Measurements from ENCODE around the gene BNIP5.

Gene BNIP5

GRCh38 chr6:36337814-36338213 is 1.1 kb upstream of the BNIP5 start:
- TF ChIP-seq CTCF (IDR thresholded peaks at IDR 0.05; ENCODE audit: extremely low read depth, insufficient read depth, missing control alignments): no peak
- in situ Hi-C loops (cut with MboI; ENCODE audit: low pct_unique_long_range_greater_than_20kb, low sequenced_read_pairs, unreplicated experiment): no loop called here
- DNase-seq (ENCODE audit: low spot score): no peak

- no peak for TF ChIP-seq CTCF (IDR thresholded peaks at IDR 0.05; ENCODE audit: extremely low read depth, insufficient read depth, missing control alignments)
- DNase-seq (ENCODE audit: low spot score): no peak
- in situ Hi-C loops (cut with MboI; ENCODE audit: low pct_unique_long_range_greater_than_20kb, low sequenced_read_pairs, unreplicated experiment): no loop called here
Measured at GRCh38 chr6:36336208-36336710, 429 bp downstream of the BNIP5 start.

GRCh38 chr6:36335465-36336207 is 1.1 kb downstream of the BNIP5 start:
- TF ChIP-seq CTCF (IDR thresholded peaks at IDR 0.05; ENCODE audit: extremely low read depth, insufficient read depth, missing control alignments): no peak
- no peak for DNase-seq (ENCODE audit: low spot score)

GRCh38 chr6:36334832-36335459 is 1.7 kb downstream of the BNIP5 start:
- no peak for DNase-seq (ENCODE audit: low spot score)
- in situ Hi-C loops (cut with MboI; ENCODE audit: low pct_unique_long_range_greater_than_20kb, low sequenced_read_pairs, unreplicated experiment): no loop called here
- TF ChIP-seq CTCF (IDR thresholded peaks at IDR 0.05; ENCODE audit: extremely low read depth, insufficient read depth, missing control alignments): no peak

More at GRCh38 chr6:36335465-36336207, 1.1 kb downstream of the BNIP5 start:
- in situ Hi-C loops (cut with MboI; ENCODE audit: low pct_unique_long_range_greater_than_20kb, low sequenced_read_pairs, unreplicated experiment): no loop called here

- DNase-seq (ENCODE audit: low spot score): no peak
- no peak for TF ChIP-seq CTCF (IDR thresholded peaks at IDR 0.05; ENCODE audit: extremely low read depth, insufficient read depth, missing control alignments)
- in situ Hi-C loops (cut with MboI; ENCODE audit: low pct_unique_long_range_greater_than_20kb, low sequenced_read_pairs, unreplicated experiment): no loop called here
Measured at GRCh38 chr6:36333931-36334725, 2.6 kb downstream of the BNIP5 start.

GRCh38 chr6:36333171-36333895 is 3.4 kb downstream of the BNIP5 start:
- TF ChIP-seq CTCF (IDR thresholded peaks at IDR 0.05; ENCODE audit: extremely low read depth, insufficient read depth, missing control alignments): no peak
- no peak for DNase-seq (ENCODE audit: low spot score)
- in situ Hi-C loops (cut with MboI; ENCODE audit: low pct_unique_long_range_greater_than_20kb, low sequenced_read_pairs, unreplicated experiment): no loop called here
